ENCODE data around the gene IGSF21. TPM values are rescaled to one million over a fixed set of nuclear protein-coding genes. Genes with fewer than 3 reads are reported as not detected.

Gene IGSF21
- total and polyA plus RNA-seq, 2 experiments from 2014 or later = not detected

DNA sequence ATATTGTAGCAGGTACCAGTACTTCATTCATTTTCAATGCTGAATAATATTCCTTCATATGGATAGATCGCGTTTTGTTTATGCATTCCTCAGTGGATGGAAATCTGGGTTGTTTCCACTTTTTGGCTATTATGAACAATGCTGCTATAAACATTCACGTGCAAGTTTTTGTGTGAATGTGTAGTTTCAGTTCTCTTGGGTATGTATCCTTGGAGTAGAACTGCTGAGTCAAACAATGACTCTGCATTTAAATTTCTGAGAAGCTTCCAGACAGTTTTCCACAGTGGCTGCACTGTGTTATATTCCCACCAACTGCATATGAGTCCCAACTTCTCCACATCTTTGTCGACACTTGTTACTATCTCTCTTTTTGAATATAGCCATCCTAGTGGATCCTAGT lies 235.1 kb downstream of the IGSF21 start:
- no peaks in the 10 kb centered on the region for H3K36me3 ChIP-seq (replicated peaks; ENCODE audit: insufficient read depth, low read depth)
- no peak for DNase-seq (ENCODE audit: low spot score)
- H3K4me2 ChIP-seq = no peak overlapping the region
- H2AFZ ChIP-seq = no peak overlapping the region
- no peaks in the 10 kb centered on the region for H3K9me2 ChIP-seq (replicated peaks; ENCODE audit: insufficient read depth)
- no peak overlapping the region for H3K4me3 ChIP-seq
- 94% methylated on average over 4 of the region's 4 CpGs for WGBS (ENCODE audit: low lambda C conversion rate, missing lambda C conversion rate)
- H3K9me3 ChIP-seq (ENCODE audit: low read depth) = no peaks in the 10 kb centered on the region
- H3K27ac ChIP-seq = no peak overlapping the region
- peaks cover 5% of the 10 kb centered on the region for H3K27me3 ChIP-seq
- H3K4me1 ChIP-seq (ENCODE audit: insufficient read depth) = no peaks in the 10 kb centered on the region
- TF ChIP-seq, protein P1, sequence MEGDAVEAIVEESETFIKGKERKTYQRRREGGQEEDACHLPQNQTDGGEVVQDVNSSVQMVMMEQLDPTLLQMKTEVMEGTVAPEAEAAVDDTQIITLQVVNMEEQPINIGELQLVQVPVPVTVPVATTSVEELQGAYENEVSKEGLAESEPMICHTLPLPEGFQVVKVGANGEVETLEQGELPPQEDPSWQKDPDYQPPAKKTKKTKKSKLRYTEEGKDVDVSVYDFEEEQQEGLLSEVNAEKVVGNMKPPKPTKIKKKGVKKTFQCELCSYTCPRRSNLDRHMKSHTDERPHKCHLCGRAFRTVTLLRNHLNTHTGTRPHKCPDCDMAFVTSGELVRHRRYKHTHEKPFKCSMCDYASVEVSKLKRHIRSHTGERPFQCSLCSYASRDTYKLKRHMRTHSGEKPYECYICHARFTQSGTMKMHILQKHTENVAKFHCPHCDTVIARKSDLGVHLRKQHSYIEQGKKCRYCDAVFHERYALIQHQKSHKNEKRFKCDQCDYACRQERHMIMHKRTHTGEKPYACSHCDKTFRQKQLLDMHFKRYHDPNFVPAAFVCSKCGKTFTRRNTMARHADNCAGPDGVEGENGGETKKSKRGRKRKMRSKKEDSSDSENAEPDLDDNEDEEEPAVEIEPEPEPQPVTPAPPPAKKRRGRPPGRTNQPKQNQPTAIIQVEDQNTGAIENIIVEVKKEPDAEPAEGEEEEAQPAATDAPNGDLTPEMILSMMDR (IDR thresholded peaks at IDR 0.05; ENCODE audit: poor library complexity) = no peak
- no peak for TF ChIP-seq EZH2 (IDR thresholded peaks at IDR 0.05; ENCODE audit: borderline replicate concordance)
- no peak for TF ChIP-seq EZH2phosphoT487 (IDR thresholded peaks at IDR 0.05; ENCODE audit: low read depth, severe bottlenecking, unreplicated experiment)
- H3K79me2 ChIP-seq = no peaks in the 10 kb centered on the region
- no peaks in the 10 kb centered on the region for H4K20me1 ChIP-seq (ENCODE audit: insufficient read depth, poor library complexity, severe bottlenecking)

DNA sequence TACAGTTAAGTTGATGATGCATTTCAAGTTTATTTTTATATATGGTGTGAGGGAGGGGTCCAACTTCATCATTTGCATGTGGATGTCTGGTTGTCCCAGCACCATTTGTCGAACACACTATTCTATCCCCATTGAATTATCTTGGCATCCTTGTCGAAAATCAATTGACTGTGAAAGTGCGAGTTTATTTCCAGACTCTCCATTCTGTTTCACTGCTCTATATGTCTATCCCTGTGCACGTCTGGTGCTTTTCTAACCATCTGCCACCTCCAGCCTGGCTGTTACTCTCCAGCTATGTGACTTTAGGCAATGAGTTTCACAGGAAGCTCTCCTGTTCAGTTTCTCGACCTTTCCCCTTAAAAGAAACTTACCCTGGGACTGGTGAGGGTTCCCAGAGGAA lies 236.0 kb downstream of the IGSF21 start:
- Histone ChIP-seq H2AFZ (no peak overlapping the region), H3K9me2 (replicated peaks; ENCODE audit: insufficient read depth) (no peaks in the 10 kb centered on the region), H3K79me2 (no peaks in the 10 kb centered on the region), H3K4me3 (no peak overlapping the region), H3K27me3 (peaks cover 5% of the 10 kb centered on the region), H3K4me1 (ENCODE audit: insufficient read depth) (no peaks in the 10 kb centered on the region), H4K20me1 (ENCODE audit: insufficient read depth, poor library complexity, severe bottlenecking) (no peaks in the 10 kb centered on the region), H3K9me3 (ENCODE audit: low read depth) (no peaks in the 10 kb centered on the region), H3K27ac (no peak overlapping the region), H3K36me3 (replicated peaks; ENCODE audit: insufficient read depth, low read depth) (no peaks in the 10 kb centered on the region), H3K4me2 (no peak overlapping the region)
- WGBS (ENCODE audit: low lambda C conversion rate, missing lambda C conversion rate) = 86% methylated on average over 5 of the region's 5 CpGs
- TF ChIP-seq, protein P1 (IDR thresholded peaks at IDR 0.05; ENCODE audit: poor library complexity) = no peak
- TF ChIP-seq EZH2phosphoT487 (IDR thresholded peaks at IDR 0.05; ENCODE audit: low read depth, severe bottlenecking, unreplicated experiment) (no peak), EZH2 (IDR thresholded peaks at IDR 0.05; ENCODE audit: borderline replicate concordance) (no peak)
- DNase-seq (ENCODE audit: low spot score) = no peak

DNA sequence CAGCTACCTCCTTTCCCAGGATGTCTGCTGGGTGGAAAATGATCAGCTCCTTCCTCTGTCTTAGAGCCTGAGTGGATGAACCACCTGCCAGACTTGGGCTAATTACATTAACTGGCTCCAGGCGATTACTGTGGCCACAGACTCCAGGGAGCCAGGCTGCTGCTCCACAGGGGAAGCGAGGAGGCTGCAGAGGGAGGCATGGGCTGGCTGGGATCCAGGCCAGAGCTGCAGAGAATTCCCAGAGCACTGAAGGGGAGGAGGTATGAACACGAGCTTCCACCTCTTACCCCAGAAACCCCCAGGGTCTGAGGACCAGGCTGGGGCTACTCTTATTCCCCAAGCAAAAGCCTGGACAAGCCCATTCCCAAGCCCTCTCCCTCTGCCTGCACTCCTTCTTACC lies 237.2 kb downstream of the IGSF21 start:
- H3K4me2 ChIP-seq = no peak overlapping the region
- 48% methylated on average over 3 of the region's 3 CpGs for WGBS (ENCODE audit: low lambda C conversion rate, missing lambda C conversion rate)
- H3K27me3 ChIP-seq = peaks cover 5% of the 10 kb centered on the region
- no peak overlapping the region for H3K27ac ChIP-seq
- H4K20me1 ChIP-seq (ENCODE audit: insufficient read depth, poor library complexity, severe bottlenecking) = no peaks in the 10 kb centered on the region
- H3K4me1 ChIP-seq (ENCODE audit: insufficient read depth) = no peaks in the 10 kb centered on the region
- no peak overlapping the region for H2AFZ ChIP-seq
- no peaks in the 10 kb centered on the region for H3K9me2 ChIP-seq (replicated peaks; ENCODE audit: insufficient read depth)
- H3K4me3 ChIP-seq = no peak overlapping the region
- DNase-seq (ENCODE audit: low spot score) = no peak
- H3K9me3 ChIP-seq (ENCODE audit: low read depth) = no peaks in the 10 kb centered on the region
- no peaks in the 10 kb centered on the region for H3K79me2 ChIP-seq
- H3K36me3 ChIP-seq (replicated peaks; ENCODE audit: insufficient read depth, low read depth) = no peaks in the 10 kb centered on the region
- TF ChIP-seq, protein P1 (IDR thresholded peaks at IDR 0.05; ENCODE audit: poor library complexity) = no peak
- no peak for TF ChIP-seq EZH2 (IDR thresholded peaks at IDR 0.05; ENCODE audit: borderline replicate concordance)
- no peak for TF ChIP-seq EZH2phosphoT487 (IDR thresholded peaks at IDR 0.05; ENCODE audit: low read depth, severe bottlenecking, unreplicated experiment)

DNA sequence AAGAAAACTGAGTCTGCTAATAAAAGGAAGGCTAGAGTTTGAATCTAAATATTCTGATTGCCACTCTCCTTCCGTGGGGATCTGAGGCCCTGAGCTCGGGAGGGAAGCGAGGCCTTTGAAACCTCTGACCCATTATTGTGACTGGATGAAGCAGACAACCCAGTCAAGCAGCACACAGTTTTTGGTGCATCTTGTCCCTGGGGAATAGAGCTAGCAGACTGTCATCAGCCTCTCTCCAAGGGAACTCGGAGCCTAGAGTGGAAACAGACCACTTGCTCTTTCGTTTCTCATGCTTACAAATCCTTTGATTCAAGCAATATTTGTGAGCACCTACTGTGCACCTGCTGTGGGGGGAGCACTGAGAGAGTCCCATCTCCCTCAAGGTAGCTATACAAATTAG lies 240.0 kb downstream of the IGSF21 start:
- WGBS (ENCODE audit: low lambda C conversion rate, missing lambda C conversion rate) = 85% methylated on average over 5 of the region's 5 CpGs
- H3K4me2 ChIP-seq = no peak overlapping the region
- H3K27me3 ChIP-seq = no peaks in the 10 kb centered on the region

More for the DNA sequence above, 240.0 kb downstream of the IGSF21 start:
- Histone ChIP-seq H3K9me2 (replicated peaks; ENCODE audit: insufficient read depth) (no peaks in the 10 kb centered on the region), H3K79me2 (no peaks in the 10 kb centered on the region), H3K36me3 (replicated peaks; ENCODE audit: insufficient read depth, low read depth) (no peaks in the 10 kb centered on the region), H4K20me1 (ENCODE audit: insufficient read depth, poor library complexity, severe bottlenecking) (no peaks in the 10 kb centered on the region), H3K27ac (no peak overlapping the region), H2AFZ (no peak overlapping the region), H3K9me3 (ENCODE audit: low read depth) (no peaks in the 10 kb centered on the region), H3K4me1 (ENCODE audit: insufficient read depth) (no peaks in the 10 kb centered on the region), H3K4me3 (no peak overlapping the region)
- TF ChIP-seq EZH2 (IDR thresholded peaks at IDR 0.05; ENCODE audit: borderline replicate concordance) = no peak
- TF ChIP-seq EZH2phosphoT487 (IDR thresholded peaks at IDR 0.05; ENCODE audit: low read depth, severe bottlenecking, unreplicated experiment) = no peak
- TF ChIP-seq, protein P1 (IDR thresholded peaks at IDR 0.05; ENCODE audit: poor library complexity) = no peak
- no peak for DNase-seq (ENCODE audit: low spot score)
